VCaP (cell line): Measurements from ENCODE around the gene SNX13.

Experiments used
- H3K27ac ChIP-seq: fragments of 450-650 bp; 2 replicates; pipeline ENCODE4 v1.5.1; 2017
- CTCF ChIP-seq: fragments of 450-650 bp; conservative IDR thresholded peaks from 2 replicates; pipeline ENCODE4 v1.5.1; 2017; ENCODE audit warnings: mild to moderate bottlenecking, moderate library complexity

SNX13 gene

GRCh38 chr7:17900464-17900863 lies 39.8 kb downstream of the SNX13 start:
- H3K27ac ChIP-seq, result no peak overlapping the region
- no peak for TF ChIP-seq CTCF

- TF ChIP-seq CTCF, result no peak
- H3K27ac ChIP-seq, result no peak overlapping the region
Observed at GRCh38 chr7:17898111-17898510, 42.2 kb downstream of the SNX13 start.

GRCh38 chr7:17887286-17887685 lies 53.0 kb downstream of the SNX13 start:
- H3K27ac ChIP-seq, result no peak overlapping the region
- TF ChIP-seq CTCF, result no peak

GRCh38 chr7:17882685-17883084 lies 57.6 kb downstream of the SNX13 start:
- no peak for TF ChIP-seq CTCF
- H3K27ac ChIP-seq, result no peak overlapping the region

- no peak overlapping the region for H3K27ac ChIP-seq
- no peak for TF ChIP-seq CTCF
Observed at GRCh38 chr7:17879075-17879661, 61.1 kb downstream of the SNX13 start.

- H3K27ac ChIP-seq, result no peak overlapping the region
- no peak for TF ChIP-seq CTCF
Observed at GRCh38 chr7:17878627-17879026, 61.7 kb downstream of the SNX13 start.

GRCh38 chr7:17871815-17872533 lies 68.3 kb downstream of the SNX13 start:
- H3K27ac ChIP-seq, result no peak overlapping the region
- no peak for TF ChIP-seq CTCF
